Activated naive CD4-positive, alpha-beta T cell (primary cell): ENCODE data around the gene POLR2J2.
"Not testable (repeated sequence)": the region's sequence is repeated elsewhere in the genome, so short reads cannot be mapped to it uniquely, and the experiment has no call there.

ENCODE experiments used
- DNase-seq, 4 experiments: peaks; one replicate each; lab custom pipeline; 2025; lab: John Stamatoyannopoulos, UW

POLR2J2 gene

DNA sequence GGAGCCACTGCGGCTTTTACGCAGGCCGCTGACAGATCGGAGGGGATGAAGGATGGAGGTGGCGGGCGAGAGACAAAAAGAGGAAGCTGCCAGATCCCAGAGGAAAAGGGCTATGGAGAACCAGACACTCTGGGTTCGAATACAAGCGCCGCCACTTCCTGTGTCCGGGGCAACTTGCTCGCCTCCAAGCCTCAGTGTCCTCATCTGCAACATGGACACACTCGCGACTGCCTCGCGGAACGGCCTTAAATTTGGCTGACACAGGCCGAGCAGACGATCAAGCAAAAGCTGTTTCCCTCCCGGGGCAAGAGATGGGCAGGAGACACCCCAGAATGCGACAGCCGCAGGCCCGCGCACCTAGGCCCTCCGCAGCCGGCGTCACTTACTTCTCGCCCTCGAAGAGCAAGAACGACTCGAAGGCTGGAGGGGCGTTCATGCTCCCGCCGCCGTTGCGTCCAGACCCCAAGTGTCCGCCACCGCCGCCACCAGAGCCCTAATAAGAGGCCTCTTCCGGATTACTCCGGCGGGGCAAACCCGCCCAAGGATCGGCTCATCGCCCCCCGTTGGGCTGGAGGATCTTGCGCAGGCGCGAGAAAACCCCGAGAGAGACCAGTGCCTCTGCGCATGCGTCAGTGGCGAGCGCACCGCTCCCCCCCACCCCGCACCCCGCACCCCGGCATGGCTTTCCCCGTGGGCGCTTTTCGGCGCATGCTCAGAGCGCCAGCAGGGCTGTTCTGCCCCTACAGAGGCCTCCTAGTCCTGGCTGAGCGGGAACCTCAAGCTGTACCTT, at the start of gene POLR2J2:
TSS of gene POLR2J2 (minus strand) at position 498 of the 790 bp plus-strand sequence. CDS start at position 436, 62 bp downstream.
- DNase-seq, result not testable (repeated sequence)

DNA sequence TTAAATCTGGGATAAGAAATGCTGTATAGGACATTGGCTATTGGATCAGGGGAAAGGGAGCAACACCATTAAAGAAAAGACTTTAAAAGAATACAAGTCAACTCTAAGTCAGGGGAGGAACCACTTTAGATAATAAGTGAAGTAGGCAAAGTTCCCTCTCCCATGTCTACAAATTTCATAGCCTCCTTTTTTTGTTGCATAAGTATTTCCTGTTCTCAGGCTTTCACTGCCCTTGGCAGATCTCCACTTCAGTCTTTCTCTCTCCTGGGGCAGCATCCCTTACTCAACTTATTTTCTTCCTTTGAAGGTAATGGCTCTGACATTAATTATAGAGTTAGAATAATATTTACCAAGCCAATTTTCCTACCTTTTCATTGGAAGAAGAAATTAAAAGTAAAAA, 47.0 kb upstream of the POLR2J2 start:
- not testable (repeated sequence) for DNase-seq

DNA sequence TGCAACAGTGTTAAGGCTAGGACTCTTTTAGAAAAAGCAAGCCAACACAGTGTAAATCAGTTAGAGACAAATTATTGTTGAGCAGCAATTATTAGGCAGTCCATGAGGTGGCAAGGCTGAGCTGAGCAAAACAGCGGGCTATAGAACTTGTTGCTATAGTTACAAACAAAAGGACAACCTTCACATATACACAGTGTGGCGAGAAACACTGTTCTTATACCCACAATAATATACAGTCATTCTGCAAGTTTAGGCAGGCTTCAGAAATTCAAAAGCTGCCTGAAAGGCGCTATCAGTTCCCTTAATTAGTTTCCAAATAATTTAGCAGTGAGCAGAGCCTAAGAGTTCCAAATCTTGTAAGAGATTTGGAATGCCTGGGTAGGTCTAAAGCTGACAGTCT, 44.3 kb upstream of the POLR2J2 start:
- not testable (repeated sequence) for DNase-seq

DNA sequence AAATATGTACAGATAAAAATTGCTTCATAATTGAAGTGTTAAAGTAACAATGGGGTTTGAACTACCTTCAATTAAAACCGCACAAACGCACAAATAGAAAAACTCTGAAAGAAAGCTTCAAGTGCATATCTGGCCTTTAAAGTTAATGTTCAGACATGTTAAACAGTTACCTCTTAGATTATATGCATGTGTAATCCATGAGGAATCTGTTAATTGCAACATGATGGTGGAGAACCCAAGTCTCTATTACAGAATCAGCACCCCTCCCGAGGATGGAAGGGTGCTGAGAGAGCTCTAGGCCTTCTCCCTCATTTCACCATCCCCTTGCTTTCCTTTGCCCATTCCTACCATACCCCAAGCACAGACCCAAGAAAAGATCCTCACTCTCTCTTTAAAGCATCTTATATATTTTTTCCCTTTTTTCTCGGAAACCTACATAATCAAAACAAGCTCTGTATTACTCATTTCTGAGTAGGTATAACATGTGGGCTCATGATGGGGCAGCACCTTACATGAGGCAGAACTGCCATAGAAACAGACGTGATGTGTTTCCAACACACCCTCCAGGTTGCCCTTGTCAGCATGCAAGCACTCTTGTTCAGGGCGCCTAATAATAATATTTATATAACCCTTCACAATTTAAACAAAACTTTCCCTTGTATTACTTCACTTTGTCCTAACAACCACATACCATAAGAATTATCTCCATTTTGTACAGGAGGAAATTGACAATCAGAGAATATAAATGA, 43.5 kb upstream of the POLR2J2 start:
- DNase-seq, result not testable (repeated sequence)

DNA sequence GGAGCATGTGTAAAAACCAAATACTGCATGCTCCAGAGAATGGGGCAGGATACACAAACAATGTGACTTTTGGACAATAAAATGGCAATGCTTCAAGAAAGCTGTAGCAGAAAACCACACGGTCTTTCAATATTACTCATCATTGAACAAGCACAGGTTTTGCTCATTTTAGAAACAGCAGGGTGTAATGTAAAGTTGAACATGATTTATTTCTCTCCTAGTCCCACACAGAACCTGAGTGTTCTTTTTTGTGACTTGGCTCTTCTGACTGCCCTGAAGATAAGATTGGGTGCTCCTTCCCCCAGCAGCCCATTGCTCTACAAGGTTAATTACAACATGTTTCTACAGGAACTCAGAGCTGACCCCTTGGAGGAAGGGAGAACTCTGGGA, 42.2 kb upstream of the POLR2J2 start:
- not testable (repeated sequence) for DNase-seq

DNA sequence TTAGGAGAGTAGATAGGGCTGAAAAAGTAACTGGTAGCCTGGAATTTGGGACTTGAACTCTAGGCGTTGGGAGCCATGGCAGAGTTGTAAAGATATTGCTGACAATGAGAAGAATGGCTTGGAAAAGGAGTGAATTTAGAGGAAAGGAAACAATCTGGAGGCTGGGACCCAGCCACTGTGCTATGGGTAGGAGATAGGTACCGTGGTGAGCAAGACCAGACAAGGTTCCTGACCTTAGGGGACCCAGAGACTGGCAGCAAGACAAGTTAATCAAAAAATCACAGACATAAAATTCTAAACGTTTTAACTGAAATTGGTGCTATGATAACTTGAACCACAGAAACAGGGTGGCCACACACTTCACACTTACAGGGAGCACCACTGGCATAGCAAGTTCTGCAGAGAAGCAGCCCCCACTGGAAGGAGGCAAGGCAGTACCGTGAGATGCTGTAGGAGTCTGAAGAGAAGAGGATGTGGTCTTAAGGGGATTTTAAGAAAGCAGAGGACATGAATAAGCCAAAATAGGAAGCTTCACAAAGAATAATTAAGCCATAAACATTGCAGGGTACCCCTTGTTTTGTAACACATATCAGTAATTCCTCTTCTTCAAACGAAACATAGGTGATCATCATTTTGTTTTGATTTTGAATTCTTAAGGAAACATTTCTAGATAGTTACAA, 41.7 kb upstream of the POLR2J2 start:
- DNase-seq, result not testable (repeated sequence)

DNA sequence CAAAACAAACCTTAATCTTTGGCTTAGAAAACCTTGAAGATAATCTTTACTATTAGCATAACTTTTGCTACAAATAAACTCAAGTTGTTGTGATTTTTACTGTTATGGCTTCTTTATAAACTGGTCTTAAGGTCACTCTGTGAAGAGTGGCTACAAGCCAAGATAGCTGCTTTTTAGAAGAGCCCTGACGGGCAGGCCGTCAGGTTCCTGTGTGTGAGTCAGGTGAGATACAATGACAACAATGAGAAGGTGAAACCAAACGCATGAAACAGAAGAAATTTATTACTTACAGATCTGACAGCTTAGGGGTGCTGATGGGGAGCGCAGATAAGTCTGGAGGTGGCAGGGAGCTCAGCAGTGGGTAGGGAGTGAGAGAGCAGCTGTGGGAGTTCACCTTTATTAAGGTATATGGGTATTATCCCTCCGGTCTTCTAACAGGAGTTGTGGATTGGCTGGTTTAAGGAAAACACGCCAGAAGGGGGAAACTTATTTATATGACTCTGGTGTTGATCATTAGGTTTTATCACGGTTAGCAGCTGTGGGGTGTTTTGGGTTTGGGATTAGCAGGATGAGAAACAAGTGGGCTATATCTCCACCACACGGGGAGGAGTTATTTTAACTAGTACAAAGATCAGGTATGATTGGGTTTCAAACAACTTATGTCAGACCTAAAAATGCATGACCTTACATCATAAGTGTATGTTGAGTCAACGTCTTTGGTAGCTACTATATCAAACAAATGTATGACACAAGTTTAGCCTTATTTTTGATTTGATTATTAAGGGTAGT, 27.7 kb upstream of the POLR2J2 start:
- DNase-seq, result not testable (repeated sequence)

DNA sequence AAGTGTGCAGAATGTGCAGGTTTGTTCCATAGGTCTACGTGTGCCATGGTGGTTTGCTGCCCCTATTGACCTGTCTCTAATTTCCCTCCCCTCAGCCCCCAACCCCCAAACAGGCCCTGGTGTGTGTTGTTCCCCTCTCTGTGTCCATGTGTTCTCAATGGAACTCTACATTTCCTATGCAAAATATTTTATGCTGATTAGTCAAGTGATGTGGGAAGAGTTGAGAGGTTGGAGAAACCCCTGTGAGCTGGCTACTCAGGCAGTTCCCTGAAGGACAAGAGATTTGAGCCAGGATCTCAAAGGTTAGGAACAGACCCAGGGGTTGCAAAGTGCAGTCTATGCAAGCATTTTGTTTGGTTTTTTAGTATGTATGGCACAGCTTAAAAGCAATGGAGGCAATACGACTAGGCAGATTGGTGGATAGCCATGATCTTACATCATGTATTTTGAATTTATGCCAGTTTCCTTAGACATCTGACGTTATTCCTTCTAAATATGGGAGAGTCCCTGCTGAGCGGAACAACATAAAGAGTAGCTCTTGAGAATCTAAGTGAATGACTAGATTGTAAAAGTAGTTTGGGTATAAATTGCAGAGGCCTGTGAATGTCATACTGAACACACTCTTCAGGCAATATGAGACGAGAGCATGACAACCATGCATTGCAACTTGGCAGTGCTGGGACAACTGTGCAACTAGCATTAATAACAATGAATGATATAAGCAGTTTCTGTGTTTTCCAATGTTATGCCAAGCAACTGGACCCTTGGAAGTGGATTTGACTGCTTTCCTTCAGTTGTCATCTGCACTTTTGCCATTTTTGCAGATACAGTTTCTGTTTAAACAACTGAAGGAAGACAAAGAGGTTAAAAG, 26.4 kb upstream of the POLR2J2 start:
- not testable (repeated sequence) for DNase-seq

DNA sequence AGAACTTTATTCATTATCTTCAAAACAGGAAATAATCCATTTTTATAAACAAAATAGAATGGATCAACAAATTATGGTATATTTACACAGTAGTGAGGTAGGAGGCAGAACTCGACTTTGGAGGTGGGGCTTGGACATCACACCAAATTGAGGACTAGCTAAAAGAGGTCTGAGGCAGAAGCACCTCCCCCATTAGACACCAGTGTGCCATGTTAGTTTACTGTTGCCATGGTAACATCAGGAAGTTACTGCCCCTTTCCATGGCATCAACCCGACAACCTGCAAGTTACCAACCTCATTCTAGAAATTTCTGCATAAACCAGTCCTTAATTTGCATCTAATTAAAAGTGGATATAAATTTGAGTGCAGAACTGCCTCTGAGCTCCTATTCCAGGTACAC, 24.5 kb upstream of the POLR2J2 start:
- not testable (repeated sequence) for DNase-seq

DNA sequence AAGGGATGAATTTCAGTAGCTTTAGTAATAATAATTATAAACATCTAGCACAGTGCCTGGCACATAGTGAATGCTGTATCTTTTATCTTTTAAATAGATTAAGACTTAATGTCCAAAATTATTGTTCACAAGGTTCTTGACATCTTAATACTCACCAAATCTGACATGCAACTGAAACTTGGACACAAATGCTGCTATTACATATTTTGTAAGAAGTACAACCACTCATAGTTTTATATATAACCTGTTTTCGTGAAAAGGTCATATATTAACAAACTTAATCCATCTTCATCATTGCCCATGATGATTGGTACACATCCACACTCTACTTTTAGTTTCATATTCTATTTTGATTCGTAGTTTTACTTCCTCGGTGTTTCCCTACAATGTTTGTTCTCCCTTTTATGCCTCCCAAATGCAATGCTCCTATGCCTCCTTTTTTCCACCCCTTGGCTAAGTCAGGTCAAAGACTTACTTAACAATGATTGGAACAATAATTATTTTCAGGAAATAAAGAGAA, 23.6 kb upstream of the POLR2J2 start:
- not testable (repeated sequence) for DNase-seq

DNA sequence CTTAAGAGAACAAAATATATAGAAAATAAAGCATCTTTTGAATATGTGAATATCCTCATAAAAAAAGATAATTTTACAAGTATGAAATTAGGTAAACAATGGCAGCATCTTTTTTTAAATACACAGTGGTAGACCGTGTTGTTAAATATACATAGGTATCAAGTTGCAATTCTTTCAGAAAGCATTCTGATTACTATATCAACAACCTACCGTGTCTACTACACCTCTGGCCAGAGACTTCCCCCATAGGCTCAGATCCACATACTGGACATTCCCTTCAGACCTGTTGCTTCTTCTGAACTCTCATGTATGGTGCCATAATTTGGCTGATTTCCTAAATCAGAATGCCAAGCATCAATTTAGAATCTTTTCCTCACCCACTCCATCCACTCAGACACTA, 22.5 kb upstream of the POLR2J2 start:
- DNase-seq, result not testable (repeated sequence)

DNA sequence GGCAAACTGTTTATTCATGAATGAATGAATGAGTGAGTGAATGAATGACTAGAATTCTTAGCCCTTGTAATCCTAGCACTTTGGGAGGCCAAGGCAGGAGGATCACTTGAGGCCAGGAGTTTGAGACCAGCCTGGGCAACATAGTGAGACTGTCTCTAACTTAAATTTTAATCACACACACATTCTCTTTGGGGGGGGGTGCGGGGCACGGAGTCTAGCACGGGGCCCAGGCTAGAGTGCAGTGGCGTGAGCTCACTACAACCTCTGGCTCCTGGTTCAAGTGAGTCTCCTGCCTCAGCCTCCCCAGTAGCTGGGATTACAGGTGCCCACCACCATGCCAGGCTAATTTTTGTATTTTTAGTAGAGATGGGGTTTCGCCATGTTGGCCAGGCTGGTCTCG, 19.1 kb upstream of the POLR2J2 start:
- not testable (repeated sequence) for DNase-seq

DNA sequence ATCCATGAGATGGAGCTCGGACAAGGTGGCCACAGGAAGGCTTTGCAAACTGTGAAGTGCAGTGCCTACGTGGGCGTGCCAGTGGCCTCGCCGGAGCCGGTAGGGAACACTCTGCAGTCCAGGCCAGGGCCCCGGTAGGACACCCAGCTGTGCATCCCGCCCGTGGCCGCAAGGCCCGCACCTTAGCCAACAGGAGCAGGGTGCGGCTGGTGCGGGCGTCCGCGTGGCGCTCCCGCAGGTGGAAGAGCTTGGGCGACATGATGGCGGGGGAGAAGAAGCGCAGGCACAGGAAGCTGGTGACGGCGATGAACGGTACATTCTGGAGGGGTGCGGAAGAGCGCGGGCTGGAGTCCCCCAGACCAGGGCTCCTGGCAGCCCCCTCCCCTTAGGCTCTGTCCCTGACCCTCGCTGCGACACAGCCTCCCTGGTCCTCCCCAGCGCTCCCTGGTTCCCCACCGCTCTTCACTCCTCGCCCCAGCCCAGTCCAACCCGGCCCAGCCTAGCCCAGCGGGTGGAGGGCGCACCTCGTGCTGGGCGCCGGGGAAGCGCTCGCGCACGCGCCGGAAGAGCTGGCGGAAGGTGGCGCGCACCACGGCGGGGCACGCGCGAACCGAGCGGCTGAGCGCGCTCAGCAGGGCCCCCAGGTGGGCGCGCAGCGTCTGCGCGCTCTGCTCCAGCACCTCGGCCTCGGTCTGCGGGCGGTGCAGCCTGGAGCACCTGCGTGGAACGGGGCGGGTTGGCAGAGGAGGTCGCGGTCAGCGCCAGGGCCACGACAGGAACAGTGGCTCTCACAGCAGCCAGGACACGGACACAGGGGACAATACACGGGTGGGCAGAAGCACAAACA, 18.2 kb upstream of the POLR2J2 start:
- not testable (repeated sequence) for DNase-seq

DNA sequence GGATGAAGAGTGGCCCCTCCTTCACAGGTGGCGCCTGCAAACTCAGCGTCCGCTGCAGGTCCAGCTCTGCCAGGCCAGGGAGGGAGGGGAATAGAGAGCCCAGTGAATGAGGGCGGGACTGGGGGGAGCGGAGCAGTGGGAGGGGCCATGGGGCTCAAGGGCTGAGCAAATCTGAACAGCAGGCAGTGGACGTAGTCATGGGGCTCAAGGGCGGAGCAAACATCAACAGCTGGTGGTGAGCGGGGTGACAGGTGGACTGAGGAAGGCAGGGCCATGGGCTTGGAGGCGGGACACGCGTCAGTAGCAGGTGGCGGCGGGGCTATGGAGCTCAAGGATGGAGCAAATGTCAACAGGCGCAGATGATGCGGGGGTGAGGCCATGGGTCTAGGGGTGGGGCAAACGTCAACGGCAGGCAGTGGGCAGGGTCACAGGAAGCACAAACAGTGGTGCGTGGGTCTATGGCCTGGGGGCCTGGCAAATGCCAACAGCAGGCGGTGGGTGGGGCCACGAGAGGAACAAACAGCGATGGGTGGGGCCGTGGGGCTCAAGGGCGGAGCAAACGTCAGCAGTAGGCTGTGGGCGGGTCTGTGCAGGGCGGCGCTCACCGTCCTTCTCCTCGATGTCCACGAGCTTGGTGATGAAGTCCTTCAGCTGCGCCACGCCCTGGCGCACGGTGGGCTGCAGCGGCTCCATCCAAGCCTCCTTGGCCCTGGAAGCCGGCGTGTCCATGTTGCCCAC, 17.0 kb upstream of the POLR2J2 start:
- not testable (repeated sequence) for DNase-seq

DNA sequence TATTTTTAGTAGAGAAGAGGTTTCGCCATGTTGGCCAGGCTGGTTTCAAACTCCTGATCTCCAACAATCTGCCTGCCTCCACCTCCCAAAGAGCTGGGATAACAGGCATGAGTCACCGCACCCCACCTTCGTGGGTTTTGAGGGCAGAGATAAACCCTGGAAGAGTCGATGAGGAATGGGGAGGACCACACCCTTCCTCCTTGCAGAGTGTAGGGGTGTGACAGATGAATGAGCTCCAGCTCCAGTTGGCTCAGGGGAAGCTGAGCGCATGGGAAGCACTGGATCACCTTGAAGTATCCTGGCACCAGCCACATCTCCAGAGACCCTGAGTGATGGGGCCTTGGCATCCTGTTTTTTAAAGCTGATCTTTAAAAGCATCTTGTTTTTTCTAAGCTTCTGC, 11.1 kb upstream of the POLR2J2 start:
- DNase-seq, result not testable (repeated sequence)

DNA sequence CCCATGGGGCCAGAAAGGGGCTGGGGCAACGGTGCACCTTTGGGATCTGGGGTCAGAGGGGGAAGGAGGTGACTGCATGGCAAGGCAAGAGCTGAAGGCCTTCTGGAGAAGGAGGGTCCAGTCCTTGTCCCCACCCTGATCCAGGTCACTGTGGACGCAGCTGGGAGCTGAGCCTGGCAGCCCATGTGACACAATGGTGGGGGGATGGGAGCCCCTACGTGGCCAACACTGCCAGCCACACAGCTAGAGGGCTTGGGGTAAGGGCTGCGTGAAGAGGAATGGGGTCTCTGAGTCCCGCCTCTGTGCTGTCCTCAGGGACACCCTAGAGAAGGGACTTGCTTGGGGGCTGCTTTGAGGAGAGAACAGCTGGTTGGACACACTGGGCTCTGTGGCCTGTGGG, 9.3 kb upstream of the POLR2J2 start:
- not testable (repeated sequence) for DNase-seq

DNA sequence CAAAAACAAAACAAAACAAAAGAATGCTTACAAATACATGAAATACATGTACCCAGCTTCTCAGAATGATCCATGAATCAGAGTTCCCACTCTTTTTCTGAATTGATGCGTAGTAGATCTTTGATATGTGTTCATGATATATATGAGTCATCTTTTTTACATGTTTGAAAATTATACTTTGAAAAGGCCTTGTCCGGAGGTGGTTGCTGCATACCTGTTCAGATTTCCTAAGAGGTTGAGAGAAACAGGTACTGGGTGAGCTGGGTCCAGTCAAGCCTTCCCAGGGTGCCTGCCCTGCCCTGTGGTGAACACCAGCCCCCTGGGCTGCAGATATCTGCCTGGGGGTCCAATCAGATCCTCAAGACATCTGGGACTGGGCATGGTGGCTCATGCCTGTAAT, 4.1 kb upstream of the POLR2J2 start:
- not testable (repeated sequence) for DNase-seq

DNA sequence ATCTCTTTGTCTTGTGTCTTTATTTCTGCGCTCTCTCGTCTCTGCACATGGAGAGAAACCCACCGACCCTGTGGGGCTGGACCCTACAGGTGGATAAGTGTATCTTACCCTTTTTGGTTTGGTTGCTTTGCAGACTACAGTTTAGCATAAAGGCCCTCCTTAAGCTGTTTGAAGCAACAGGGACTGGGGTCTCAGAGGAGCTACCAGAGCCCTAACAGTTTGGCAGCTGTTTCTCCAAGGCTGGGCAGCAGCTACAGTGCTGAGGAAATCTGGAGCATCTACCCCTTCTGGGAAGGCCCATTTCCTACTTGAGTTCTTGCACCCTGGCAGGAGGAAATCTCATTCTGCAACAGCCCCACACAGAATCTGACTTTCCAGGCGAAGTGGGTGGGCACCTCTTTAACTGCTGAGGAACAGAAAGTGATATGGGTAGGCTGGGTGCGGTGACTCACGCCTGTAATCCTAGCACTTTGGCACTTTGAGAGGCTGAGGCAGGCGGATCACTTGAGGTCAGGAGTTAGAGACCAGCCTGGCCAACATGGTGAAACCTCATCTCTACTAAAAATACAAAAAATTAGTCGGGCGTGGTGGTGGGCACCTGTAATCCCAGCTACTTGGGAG, 2.1 kb upstream of the POLR2J2 start:
- not testable (repeated sequence) for DNase-seq
